G401.6 (cell line): ENCODE data around the gene GAPDH.
"Not testable (repeated sequence)": the region's sequence is repeated elsewhere in the genome, so short reads cannot be mapped to it uniquely, and the experiment has no call there.

Source experiments
- FAIRE-seq: peaks from 2 replicates; lab custom pipeline; 2012; peaks lifted over from hg19 to GRCh38; lab: Jason Lieb, UNC

GAPDH gene

DNA sequence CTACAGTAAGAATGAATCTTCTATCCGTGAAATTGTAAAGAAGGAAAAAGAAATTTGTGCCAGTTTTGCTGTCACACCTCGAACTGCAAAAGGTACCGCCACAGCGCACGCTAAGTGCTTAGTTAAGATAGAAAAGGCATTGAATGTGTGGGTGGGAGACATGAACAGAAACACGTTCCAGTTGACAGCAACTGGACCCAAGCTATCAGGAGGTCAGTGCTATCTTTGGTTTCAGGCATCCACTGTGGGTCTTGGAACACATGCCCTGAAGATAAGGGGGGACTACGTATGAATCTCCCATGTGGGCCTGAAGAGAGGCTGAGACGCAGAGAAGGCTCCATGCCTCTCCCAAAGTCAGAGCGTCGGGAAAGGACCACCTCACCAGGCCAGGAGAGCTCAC, 11.7 kb downstream of the GAPDH start:
- no peak for FAIRE-seq

DNA sequence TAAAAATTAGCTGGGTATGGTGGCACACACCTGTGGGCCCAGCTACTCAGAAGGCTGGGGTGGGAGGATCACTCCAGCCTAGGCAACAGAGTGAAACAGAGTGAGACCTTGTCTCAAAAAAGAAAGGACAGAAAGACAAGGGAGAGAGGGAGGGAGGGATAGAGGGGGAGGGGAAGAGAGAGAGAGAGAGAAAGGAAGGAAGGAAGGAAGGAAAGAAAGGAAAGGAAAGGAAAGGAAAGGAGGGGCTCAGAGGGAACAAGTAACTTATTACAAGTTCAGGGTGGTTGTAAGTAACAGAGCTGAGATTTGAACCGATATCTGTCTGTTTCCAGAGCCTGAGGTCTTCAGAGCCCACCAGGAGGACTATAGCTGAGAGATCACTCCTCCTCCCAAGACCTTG, 13.2 kb downstream of the GAPDH start:
- no peak for FAIRE-seq

DNA sequence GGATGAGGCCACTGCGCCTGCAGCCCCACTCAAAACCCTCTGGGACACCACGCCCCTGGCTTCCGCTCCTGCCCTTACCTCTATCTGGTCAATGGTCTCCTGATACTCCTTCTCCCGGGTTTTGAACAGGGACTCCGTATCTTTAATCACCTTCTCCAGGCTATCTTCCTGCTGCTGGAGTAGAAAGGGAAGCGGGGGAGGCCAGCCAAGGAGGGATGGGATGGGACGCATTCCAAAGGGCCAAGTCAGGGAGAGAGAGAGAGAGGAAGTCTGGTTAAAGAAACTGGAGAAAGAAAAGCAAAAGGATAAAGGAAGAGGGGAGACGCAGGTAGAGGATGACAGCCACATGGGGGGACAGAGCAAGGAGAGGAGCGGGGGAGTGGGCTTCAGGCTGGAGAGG, 13.7 kb downstream of the GAPDH start:
- no peak for FAIRE-seq

DNA sequence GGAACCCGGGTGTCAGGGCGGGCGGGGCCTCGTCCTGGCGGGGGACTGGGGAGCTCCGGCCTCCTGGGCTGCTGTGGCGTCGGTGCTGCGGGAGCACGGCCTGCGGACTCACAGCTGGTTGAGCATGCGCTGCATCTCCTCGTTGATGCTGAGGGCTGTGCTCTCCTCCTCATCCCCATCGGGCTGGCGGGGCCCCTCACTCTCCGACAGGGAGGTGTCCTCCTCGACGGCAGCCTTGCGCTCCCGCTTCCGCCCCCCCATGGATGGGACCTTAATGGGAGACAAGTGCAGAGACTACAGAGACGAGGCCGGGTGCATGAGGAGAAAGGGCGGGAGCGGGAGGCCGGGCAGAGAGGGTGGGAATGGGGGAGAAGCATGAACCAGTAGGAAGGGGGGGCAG, 14.2 kb downstream of the GAPDH start:
- no peak for FAIRE-seq

DNA sequence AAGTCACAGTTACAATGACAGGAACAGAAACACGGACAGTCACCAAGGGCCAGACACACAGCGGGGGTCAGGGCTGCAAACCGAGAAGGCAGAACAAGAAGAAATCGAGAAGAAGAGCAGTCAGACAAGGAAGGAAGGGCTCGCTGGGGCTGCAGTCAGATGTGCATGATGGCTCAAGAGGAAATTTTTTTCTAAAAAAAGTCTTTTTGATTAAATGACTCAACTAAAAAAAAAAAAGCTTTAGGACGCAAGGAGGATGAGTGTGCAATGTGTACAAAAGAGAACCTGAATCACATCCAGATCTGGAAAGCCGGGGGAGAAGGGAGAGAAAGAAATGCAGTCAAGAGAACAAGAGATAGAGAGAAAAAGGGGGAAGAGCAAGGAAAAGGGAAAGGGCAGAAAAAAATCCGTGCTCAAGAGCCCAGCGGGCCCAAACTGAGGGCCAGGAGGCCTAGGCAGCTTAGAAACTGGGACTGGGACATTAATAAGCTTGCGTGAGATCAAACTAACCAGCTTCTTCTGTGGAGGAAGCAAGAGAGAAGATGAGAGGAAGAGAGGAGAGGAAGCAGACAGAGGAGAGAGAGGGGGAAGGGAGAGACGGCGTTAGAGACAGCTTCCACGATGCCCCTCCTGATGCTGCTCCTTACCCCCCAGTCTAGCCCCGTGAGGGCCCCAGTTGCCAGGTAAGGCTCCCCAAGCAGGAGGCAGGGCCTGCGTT, 14.8 kb downstream of the GAPDH start:
- FAIRE-seq, result no peak

DNA sequence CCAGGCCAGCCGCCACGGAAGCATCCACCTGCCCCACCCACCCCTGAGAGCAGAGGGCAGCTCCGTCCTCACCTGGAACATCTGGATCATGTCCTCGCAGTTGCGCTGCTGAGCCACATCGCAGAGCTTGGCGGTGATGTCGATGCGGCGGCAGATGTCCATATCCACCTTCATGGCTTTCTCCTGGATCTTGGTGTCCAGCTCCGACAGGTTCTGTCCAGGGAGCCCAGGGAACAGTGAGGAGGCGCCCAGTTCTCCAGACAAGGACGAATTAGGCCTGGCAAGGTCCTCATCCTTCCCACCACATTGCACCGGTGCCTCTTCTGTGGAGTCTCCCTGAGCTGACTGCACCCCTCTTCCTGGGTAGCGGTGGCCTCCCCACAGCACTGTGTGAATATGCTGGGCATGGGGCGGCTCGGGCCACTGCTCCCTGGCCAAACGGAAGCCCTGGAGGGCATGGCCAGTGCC, 15.4 kb downstream of the GAPDH start:
- no peak for FAIRE-seq

DNA sequence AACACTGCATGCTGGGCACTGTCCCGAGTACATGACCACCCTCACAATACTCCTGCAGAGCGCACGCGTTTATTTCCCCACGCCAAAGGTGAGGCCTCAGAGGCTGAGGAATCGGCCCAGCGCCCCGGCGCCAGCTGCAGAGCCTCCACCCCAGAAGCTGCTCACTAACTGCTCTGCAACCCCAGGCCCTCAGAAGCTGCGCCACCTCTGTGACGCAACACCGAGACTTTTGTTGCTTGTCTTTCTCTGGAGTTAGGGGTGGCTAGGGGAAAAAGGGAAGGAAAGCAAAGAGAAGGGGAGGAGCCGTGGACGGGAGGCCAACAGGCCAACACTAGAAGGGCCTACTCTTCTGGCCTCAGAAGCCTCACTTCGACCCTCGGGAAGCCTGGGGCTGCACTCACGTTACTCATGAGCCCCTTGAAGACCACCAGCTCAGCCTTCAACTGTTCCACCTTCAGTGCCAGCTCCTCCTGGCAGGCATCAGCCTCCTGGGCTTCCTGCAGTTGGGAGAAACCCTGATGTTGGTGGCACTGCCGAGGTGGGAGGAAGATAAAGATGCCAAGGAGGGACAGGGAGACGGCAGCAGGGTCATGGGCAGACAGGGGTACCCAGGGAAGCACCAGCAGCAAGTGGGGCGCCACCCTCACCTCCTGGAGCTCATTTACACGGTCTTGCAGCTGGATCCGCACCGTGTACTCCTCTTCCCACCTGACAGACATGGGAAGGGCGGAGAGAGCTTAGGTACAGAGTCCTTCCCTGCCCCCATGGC, 16.2 kb downstream of the GAPDH start:
- FAIRE-seq, result no peak

DNA sequence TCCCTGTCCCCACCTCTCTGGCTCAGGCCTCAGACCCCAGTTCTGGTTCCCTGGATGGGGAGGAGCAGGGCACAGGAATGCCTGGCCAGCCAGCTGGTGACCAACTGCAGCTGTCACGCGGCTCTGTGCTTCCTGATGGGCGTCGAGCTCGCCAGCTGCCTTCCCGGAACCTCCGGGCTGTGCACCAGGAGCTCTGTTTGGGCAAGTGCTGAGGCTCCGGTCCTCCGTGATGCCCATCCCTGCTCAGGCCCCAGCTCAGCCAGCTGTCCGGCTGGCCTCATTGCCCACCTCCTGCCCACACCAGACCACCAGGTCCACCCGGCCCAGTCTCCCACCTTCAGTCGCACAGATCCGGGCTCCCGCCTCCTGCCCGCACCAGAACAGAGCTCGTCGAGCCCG, 16.7 kb downstream of the GAPDH start:
- no peak for FAIRE-seq

DNA sequence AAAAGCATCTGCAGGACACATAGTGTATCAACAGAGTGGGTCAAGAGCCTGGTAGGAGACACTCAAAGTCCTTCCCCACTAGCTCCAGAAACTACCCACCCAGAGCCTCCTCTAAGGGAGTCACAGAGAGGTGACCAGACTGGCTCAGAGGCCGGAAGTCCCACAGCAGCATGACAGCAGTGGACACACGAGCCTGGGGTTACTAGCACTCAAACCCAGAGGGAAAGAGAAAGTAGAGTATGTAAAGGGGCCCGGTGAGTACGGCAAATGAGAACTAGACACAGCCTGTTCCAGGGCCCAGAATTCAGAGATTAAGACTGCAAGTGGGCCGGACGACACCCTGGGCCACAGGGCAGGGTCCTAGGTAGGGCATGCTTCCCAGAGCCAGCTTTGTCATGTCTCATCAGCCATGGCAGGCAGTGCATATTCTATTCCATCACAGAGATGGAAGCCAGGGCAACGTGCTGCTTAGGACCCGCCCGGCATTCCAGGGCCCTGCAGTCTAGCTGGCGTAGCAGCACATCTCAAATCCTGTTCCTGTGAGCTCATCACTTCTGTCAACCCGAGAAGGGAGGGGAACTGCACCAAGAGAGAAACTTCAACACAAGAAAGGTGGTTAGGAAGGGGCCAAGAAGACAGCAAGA, 17.3 kb downstream of the GAPDH start:
- FAIRE-seq, result no peak

DNA sequence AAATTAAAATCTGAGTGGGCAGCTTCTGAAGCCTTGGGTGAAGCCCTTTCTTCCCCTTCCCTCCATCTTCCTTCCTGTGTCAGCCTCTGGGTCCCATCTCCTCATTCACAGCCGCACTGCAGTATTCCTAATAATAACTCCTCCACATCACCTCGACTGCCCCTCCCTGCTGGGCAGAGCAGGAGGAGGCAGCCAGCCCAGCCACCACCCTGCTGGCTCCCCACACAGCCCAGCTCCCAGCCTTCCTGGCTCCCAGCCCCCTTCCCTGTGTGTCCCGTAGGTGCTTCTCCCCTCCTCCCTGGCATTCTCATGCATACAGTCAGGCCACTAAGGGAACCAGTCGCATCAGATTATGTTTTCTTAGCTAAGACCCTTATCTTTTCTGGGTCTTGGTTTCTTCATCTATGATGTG, 17.8 kb downstream of the GAPDH start:
- no peak for FAIRE-seq

DNA sequence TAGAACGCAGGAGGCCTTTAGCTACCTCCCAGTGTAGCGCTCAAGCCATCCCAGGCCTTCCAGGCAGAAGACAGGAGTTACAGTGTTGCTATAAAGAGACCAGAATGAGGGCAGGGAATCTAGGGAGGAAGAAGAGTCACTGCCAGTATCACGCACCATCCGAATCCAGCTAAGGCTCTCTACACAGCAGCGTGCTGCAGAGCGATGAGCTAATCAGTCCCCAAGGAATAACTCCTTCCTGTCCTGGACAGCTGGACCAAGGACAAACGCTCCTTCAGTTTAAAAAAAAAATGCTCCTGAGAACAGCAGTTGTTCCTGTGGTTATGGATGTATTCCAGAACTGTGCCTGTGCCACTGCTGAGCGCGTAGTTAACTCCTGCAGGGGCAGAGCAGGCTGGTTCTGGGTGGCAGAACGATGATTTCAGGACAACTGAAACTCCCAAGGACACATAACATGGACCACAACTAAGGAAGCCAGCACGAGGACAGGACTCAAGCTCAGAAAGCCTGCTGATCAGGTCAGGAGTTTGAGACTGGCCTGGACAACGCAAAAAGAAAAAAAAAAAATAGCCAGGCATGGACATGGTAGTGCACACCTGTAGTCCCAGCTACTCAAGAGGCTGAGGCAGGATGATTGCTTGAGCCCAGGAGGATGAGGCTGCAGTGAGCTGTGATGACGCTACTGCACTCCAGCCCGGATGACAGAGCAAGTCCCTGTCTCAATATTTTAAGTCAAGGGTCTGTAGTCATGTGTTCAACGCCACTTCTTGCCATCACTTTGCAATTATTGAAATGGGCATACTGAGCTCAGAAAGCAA, 18.9 kb downstream of the GAPDH start:
- no peak for FAIRE-seq

DNA sequence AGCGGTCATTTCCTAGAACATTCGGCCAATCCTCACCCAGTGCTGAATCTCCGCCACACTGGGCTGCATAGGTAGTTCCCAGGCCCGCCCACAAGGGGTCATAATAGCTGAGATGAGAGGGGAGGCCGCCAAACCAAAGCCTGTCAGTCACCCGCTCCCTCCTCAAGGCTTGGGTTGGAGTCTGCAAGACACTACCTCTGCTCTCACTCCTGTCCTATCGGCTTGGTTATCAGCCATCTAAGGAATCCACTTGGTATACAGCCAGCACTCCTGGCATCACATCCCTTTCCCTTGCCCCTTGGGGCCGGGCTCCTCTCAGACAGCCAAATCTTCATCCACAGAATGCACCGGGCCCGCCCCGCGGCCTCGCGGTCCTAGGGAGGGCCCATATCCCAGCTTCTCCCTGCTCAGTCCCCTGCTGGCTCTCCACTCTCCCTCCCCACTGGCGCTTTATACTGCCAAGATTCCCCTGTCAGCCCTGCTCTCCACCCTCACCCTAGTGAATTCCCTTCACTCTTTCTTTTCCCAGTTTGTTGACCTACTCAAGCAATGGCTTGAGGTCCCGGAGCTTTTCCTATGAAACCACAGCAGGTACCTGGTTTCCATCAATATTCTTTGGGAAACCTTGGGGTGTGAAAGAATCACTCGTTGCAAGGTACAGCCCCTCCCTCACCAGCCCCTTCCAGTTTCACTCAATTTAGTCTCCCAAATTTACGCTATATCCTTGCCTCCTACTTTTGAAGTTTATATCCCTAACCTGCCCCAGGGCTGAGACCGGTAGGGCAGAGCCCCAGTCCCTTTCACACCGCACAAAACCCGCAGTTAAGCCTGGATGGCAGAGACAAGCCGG, 20.1 kb downstream of the GAPDH start:
- FAIRE-seq, result peak; percentile 93

DNA sequence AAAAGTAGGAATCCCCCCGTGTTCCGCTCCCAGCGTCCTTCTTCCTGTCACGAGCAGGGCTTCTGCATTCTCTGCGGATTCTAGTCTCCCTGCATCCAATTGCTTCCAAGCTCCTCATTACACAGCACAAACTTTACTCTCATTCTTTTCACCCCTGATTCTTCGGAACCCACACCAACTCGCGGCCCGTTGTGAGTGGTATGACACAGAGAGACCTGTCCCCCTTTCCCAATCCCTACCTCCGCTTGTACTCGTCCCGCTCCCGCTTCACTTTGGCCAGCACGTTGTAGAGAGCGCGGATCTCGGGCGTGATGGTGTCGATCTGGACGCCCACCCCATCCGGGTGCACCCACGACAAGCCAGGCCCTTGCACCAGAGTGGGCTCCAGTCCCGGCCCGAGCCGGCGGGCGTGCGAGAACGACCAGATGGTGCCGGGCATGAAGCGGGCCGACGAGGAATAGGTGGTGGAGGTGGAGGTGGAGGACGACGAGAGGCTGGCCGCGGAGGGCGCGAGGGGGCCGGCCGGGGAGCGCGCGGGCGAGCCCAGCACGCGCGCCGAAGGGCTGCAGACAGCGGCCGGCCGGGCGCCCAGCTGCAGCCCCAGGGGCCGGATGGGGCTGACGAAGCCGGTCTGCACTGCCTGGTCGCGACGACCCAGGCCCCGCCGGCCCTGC, 20.8 kb downstream of the GAPDH start:
- no peak for FAIRE-seq

DNA sequence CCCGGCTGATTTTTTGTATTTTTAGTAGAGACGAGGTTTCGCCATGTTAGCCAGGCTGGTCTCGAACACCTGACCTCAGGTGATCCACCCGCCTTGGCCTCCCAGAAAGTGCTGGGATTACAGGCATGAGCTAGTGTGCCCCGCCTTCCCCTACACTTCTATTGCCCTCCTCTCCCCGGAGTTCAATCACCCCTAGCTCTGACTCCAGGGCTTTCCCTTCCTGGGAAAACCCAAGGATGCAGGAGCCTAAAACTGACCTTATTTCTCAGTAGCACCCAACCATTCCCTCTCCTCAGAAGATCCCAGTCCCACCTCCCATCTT, 22.1 kb downstream of the GAPDH start:
- not testable (repeated sequence) for FAIRE-seq

DNA sequence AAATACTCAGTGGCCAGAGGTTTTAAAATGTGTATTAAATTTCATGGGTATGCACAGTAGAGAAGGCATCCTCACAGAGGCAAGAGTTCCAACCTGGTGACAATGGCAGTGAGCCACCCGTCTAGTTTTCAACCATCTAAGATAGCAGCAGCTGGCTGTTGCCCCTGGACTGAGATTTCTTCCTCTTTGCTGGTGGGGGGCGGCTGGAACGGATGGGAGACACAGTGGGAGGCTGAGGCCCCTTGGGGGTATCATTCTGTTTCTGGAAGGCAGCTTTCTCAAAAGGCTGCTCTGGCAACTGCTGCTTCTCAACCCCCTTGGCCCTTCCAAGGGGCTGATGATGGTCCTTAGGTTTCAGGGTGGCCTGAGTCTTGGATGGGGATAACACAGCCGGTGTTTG, 22.5 kb downstream of the GAPDH start:
- FAIRE-seq, result no peak

DNA sequence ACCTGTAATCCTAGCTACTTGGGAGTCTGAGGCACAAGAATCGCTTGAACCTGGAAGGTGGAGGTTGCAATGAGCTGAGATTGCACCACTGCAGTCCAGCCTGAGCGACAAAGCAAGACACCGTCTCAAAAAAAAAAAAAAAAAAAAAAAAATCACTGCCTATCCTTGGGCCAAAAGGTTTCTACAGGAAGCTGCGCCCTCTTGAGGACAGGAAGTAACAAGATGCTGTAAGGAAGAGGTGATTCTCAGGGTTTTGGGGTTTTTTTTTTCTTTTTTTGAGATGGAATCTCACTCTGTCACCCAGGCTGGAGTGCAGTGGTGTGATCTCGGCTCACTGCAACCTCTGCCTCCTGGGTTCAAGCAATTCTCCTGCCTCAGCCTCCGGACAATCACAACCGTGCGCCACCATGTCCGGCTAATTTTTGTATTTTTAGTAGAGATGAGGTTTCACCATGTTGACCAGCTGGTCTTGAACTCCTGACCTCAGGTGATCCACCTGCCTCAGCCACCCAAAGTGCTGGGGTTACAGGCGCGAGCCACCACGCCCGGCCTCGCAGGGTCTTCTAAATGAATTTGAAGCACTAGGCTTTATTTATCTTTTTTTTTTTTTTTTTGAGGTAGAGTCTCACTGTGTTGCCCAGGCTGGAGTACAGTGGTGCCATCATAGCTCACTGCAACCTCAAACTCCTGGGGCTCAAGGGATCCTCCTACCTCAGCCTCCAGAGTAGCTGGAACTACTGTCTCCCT, 23.9 kb downstream of the GAPDH start:
- FAIRE-seq, result peak; percentile 30

DNA sequence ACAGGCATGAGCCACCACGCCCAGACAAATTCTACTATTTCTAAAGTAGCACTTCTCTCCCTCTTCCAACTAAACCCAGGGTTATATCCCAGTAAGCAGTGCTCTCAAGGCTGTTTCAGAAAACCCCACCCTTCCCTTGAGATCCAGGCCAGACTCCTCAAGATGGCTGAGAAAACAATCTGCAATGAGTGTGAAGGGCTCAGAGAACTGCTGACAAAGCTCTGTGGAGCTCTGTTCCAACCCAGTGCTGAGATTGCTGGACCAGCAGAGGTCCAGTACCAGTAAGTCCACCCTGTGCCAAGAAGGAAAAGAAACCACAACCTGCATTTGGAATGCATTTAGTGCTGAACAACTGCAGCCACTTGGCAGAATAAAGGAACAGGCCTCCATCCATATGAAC, 25.2 kb downstream of the GAPDH start:
- FAIRE-seq, result no peak

DNA sequence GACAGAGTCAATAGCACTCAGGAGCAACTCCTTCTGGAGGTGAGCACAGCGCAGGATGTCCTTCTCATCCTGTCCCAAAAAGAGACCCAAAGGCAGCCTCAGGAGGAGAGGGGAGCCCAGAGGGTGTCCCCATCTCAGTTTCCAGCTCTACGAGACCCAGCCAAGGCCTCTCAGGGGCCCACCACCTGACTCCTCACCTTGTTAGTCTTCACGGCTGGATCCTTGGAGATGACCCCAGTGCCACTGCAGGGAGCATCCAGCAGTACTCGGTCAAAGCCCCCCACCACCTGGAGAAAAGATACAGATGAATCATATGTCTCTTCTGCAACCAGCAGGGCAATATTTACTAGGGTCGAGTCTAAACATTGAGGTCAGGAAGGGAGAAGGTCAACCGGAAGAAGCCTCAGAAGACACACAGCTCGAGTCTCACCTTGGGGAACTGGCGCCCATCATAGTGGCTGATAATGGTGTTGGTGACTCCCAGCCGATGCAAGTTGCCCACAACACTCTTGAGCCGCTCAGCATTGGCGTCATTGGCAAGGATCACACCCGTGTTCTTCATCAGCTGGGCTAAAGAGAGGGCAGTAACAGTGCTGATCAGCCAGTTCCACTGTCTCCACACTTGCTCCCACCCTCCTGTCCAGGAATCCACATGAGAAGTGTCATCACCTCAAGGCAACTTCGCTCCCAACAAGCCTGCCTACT, 26.3 kb downstream of the GAPDH start:
- FAIRE-seq, result no peak

DNA sequence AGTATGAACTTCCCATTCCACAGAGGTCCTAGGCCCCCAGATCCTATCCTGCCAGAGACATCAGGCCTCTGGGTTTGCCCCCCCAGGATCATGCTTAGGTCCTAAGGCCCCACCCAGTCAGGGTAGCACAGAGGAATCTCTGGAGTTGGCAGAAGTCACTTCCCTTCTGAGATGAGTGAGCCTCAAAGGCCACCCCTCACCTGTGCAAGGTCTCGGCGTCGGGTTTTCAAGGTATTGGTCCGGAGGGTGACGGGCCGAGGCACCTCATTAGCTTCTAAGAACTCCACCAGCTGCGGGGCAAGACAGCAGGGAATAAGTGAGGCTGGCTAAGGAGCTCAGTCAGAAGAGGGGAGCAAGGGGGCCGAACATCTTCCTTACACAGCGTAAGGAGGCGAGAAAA, 28.6 kb downstream of the GAPDH start:
- FAIRE-seq, result no peak
